Measurements from ENCODE around the gene OR5AP2. TPM values are rescaled to one million over a fixed set of nuclear protein-coding genes. Genes with fewer than 3 reads are reported as not detected.

Gene OR5AP2
- total RNA-seq, 1 donor = not detected

Small RNA genes lying within 50 kb of the gene (small RNA-seq; reads per million reads assigned to genes)
- gene AP004245.1 = not detected

Other genes with a start within 250 kb of the OR5AP2 start
- gene OR5AL1, start 229.7 kb downstream of the OR5AP2 start, total RNA-seq = not detected in 2 replicates
- gene OR5M3, start 169.1 kb downstream of the OR5AP2 start, total RNA-seq = not detected in 2 replicates
- gene OR5M8, start 151.1 kb downstream of the OR5AP2 start, total RNA-seq = not detected in 2 replicates
- gene OR5M11, start 99.2 kb downstream of the OR5AP2 start, total RNA-seq = not detected in 2 replicates
- gene OR5M10, start 64.7 kb downstream of the OR5AP2 start, total RNA-seq = not detected in 2 replicates
- not detected in 2 replicates for gene OR5M1, start 27.6 kb downstream of the OR5AP2 start, total RNA-seq
- gene OR5AR1, start 21.2 kb upstream of the OR5AP2 start, total RNA-seq = not detected in 2 replicates
- not detected in 2 replicates for gene OR9G1, start 56.7 kb upstream of the OR5AP2 start, total RNA-seq
- gene OR9G4, start 106.3 kb upstream of the OR5AP2 start, total RNA-seq = not detected in 2 replicates